Nucleus accumbens (tissue), 56 donors: ENCODE data around the gene ROBO2.

Source experiments
- DNase-seq, 56 donors: peaks; one replicate each; lab custom pipeline; 2025; lab: John Stamatoyannopoulos, UW

Gene ROBO2

GRCh38 chr3:77052051-77052501 is 12.2 kb downstream of the ROBO2 start:
- no peak for DNase-seq

- no peak for DNase-seq
These were observed 13.1 kb downstream of the ROBO2 start for GRCh38 chr3:77052733-77053670.

GRCh38 chr3:77053795-77054194 is 13.9 kb downstream of the ROBO2 start:
- DNase-seq = no peak

GRCh38 chr3:77055841-77056341 is 16.0 kb downstream of the ROBO2 start:
- DNase-seq = no peak

GRCh38 chr3:77059354-77059753 is 19.5 kb downstream of the ROBO2 start:
- DNase-seq = no peak

- DNase-seq = no peak
These were observed 23.5 kb downstream of the ROBO2 start for GRCh38 chr3:77063423-77063822.

- DNase-seq = no peak
These were observed 25.9 kb downstream of the ROBO2 start for GRCh38 chr3:77065750-77066149.

GRCh38 chr3:77066829-77067228 is 26.9 kb downstream of the ROBO2 start:
- DNase-seq = no peak

GRCh38 chr3:77068808-77069207 is 28.9 kb downstream of the ROBO2 start:
- no peak for DNase-seq

- DNase-seq = no peak
These were observed 31.5 kb downstream of the ROBO2 start for GRCh38 chr3:77071364-77071763.

GRCh38 chr3:77071809-77072208 is 31.9 kb downstream of the ROBO2 start:
- no peak for DNase-seq

- no peak for DNase-seq
These were observed 32.3 kb downstream of the ROBO2 start for GRCh38 chr3:77072232-77072631.

GRCh38 chr3:77078279-77078678 is 38.4 kb downstream of the ROBO2 start:
- no peak for DNase-seq

GRCh38 chr3:77079988-77080610 is 40.2 kb downstream of the ROBO2 start:
- no peak for DNase-seq

- peak in 18 of 56 donors; percentile 1 to 59 (median 26) for DNase-seq
These were observed 41.4 kb downstream of the ROBO2 start for GRCh38 chr3:77081240-77081661.

- DNase-seq = no peak
These were observed 44.6 kb downstream of the ROBO2 start for GRCh38 chr3:77084511-77084910.

- no peak for DNase-seq
These were observed 46.5 kb downstream of the ROBO2 start for GRCh38 chr3:77086408-77086807.

- no peak for DNase-seq
These were observed 51.9 kb downstream of the ROBO2 start for GRCh38 chr3:77091809-77092208.

GRCh38 chr3:77093101-77093500 is 53.2 kb downstream of the ROBO2 start:
- DNase-seq = no peak

GRCh38 chr3:77096145-77096544 is 56.2 kb downstream of the ROBO2 start:
- no peak for DNase-seq
